ENCODE measurements around the gene PHYKPL.
A peak's percentile ranks its signal among the peaks of the same experiment; 100 is the strongest.

PHYKPL gene

GRCh38 chr5:178221853-178222252 lies 10.7 kb downstream of the PHYKPL start:
- DNase-seq = no peak

GRCh38 chr5:178221282-178221681 lies 11.3 kb downstream of the PHYKPL start:
- no peak for DNase-seq

- no peak for DNase-seq
Observed at GRCh38 chr5:178218827-178219226, 13.8 kb downstream of the PHYKPL start.

GRCh38 chr5:178218237-178218776 lies 14.3 kb downstream of the PHYKPL start:
- no peak for DNase-seq

GRCh38 chr5:178216779-178217178 lies 15.8 kb downstream of the PHYKPL start:
- no peak for DNase-seq

- no peak for DNase-seq
Observed at GRCh38 chr5:178216088-178216534, 16.5 kb downstream of the PHYKPL start.

DNA sequence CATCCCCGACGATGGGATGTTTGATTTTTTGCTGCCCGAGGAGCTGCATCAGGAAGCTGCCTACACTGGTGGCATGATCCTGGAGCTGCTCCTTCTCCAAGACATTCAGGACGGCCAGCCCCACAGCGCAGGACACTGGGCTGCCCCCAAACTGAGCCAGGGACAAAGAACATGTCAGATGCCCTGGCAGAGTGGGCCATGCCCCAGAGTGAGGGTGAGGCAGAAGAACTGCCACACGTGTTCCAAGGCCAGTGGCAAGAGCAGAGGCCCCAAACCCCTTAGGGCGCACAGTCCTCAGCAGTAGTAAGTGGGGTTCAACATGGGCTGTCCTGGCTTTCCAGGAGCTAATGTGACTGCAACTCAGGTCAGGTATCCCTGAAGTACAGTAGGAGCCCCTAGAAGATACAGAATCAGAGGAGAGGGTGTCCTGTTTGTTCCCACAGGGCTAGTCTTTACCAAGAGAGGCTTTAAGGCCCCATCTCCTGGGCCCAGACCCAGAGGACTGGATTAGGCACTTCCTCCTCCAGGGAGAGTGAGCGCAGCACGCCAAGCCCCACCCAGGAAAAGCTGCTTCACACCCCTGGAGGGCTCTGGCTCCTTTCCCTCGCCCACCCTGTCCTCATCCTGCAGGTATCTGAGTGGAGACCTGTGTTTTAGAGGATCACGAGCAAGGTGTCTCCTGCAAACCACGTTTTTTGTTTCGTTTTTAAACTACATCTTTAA lies 17.2 kb downstream of the PHYKPL start:
- DNase-seq = no peak

- no peak for DNase-seq
Observed at GRCh38 chr5:178214160-178214803, 18.3 kb downstream of the PHYKPL start.

GRCh38 chr5:178213748-178214151 lies 18.9 kb downstream of the PHYKPL start:
- no peak for DNase-seq

- no peak for DNase-seq
Observed at GRCh38 chr5:178213003-178213461, 19.6 kb downstream of the PHYKPL start.

DNA sequence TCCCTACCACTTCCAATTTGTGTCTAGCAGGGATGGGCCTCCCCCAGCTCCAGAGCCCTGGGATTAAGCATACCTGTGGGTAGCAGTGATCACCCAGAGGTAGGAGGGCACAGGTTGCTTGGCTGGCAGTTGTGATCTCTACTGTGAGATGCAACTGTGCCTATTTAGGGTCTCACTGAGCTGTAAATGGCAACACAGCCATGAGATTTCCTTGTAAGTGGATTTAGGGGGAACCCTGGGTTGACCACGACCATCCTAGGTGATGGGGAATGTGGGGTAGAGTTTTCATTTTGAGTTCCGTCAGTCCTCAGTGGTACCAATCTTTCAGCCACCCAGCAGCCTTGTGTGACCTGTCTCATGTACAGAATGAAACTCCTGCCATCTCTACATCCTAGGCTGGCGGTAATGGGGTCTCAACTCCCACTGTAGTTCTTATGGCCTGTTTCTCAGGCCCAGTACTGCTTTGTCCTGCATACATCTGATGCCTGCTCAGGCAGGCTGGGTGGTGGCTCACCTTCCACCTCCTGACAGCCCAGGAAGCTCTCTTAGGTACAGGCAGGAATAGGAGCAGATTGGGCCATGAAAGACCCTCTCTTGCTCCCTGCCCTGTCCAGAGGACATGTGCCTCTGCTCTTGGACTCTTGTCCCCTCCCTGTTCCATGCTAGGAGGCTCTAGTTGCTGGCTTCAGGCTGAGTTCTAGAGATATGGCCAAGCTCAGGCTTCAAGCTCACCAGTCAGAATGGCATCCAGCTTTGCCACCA lies 20.2 kb downstream of the PHYKPL start:
- no peak for DNase-seq

GRCh38 chr5:178211095-178212048 lies 21.2 kb downstream of the PHYKPL start:
- no peak for DNase-seq

- no peak for DNase-seq
Observed at GRCh38 chr5:178210686-178211085, 21.9 kb downstream of the PHYKPL start.

- no peak for DNase-seq
Observed at GRCh38 chr5:178210073-178210535, 22.5 kb downstream of the PHYKPL start.

DNA sequence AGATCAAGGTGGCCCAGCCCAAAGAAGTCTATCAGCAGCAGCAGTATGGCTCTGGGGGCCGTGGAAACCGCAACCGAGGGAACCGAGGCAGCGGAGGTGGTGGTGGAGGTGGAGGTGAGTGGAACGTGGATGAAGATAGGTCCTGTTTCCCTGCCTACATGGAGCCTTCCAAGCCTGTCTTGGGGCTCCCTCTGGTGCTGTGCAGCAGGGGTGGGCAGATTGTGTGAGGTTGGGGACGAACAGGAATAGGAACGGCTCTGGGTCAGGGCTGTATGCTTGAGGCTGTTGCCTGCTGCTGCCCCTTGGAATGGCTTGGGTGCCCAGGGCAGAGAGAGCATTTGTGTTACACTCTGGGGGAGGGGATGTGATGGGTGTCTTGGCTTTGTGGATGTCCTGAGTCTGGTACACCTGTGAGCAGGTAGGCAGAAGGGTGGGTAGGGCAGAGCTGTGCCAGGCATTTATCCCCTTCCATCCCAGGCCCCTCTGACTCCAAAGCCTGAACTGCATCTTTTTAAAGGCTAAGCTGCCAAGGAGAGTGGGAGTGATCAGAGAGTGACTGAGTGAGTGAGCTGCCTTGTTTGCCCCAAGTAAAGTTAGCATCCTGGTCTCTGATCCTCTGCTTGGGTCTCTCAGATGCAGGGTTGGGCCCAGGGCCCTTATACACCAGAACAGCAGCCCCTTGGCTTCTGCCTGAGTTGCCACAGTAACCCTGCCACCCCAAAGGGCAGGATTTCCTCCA lies 23.1 kb downstream of the PHYKPL start:
- no peak for DNase-seq

DNA sequence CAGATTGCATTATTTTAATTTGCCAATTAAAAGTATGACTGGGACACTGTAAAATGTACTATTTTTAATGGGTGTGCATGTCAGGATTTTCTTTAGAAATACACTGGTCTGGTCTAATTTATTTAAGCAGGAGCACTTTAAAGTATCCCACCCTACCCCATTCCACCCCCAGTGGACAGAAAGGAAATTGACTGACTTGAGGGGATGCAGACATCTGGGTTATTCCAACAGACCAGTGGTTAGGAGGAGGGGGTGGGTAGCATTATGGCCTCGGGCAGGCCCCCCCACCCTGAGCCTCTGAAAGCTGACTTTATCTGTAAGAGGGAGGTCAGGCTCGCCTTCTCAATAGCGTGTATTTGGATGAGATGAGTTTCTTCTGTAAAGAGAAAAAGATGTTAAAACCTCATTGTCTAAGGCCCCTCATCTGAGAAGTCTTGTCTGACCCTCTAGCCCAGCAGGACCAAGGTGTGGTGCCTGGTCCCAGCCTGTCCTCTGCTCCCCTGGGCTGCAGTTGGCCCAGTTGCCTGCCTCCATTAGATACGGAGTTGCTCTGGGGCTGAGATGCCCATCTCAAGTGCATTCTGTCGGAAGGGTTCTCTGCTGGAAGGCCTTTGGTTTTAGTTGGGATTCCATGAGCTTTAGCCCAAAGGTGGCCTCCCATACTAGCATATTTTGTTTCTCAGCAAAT lies 23.9 kb downstream of the PHYKPL start:
- no peak for DNase-seq

GRCh38 chr5:178207917-178208280 lies 24.7 kb downstream of the PHYKPL start:
- no peak for DNase-seq

DNA sequence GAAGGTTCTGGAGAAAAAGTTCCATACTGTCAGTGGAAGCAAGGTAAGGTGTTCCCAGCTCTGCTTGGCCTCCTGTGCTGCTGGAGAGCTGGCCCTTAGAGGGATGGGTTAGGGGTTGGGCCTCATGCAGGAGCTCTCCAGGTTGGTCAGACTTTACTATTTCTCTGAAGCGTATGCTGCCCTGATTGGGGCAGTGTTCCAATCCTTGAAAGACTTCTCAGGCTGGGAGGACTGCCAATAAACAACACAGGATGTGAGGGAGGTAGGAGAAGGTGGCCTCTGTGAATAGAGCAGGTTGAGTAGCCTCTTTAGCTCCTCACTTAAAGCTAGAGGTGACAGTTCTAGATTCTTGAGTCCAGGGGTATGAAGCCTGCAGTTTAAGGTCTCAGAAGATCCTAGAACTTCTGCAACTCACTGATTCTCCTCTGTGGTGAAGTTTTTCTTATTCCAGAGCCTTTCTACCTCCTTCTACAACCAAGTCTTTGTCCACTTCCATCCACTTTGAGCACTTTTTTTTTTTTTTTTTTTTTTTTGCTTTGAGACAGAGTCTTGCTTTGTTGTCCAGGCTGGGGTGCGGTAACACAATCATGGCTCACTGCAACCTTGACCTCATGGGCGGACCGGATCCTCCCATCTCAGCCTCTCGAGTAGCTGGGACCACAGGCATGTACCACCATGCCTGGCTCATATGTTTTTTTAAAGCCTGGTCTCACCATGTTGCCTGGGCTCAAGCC lies 25.3 kb downstream of the PHYKPL start:
- DNase-seq = peak; percentile 53

- no peak for DNase-seq
Observed at GRCh38 chr5:178206166-178207101, 26.2 kb downstream of the PHYKPL start.
